ENCODE data around the gene CACNA2D2. TPM values are rescaled to one million over a fixed set of nuclear protein-coding genes. Genes with fewer than 3 reads are reported as not detected.

CACNA2D2 gene
- total and polyA plus RNA-seq, 7 donors: 0.49 to 1.7 (median 1.1) TPM; not detected in 1

GRCh38 chr3:50341996-50342650, 161.3 kb downstream of the CACNA2D2 start:
- no peaks in the 10 kb centered on the region for H3K36me3 ChIP-seq
- no peaks in the 10 kb centered on the region for H3K27me3 ChIP-seq
- peaks cover 0 to 55% (median 51%) of the 10 kb centered on the region in 4 donors for H3K4me1 ChIP-seq
- no peaks in the 10 kb centered on the region for H3K9me3 ChIP-seq
- no peak overlapping the region for H3K4me3 ChIP-seq
- intact Hi-C loops (cut with DNase I): no loop called here
- WGBS, 2 donors: 92 to 94% methylated on average over 13 of the region's 13 CpGs
- H3K27ac ChIP-seq: no peak overlapping the region
- no peak for DNase-seq
- TF ChIP-seq CTCF (IDR thresholded peaks at IDR 0.05): no peak
- TF ChIP-seq POLR2AphosphoS5 (IDR thresholded peaks at IDR 0.05): no peak
- no peak for TF ChIP-seq POLR2A (IDR thresholded peaks at IDR 0.05)
- no peak for TF ChIP-seq EP300 (IDR thresholded peaks at IDR 0.05)

GRCh38 chr3:50341537-50341936, 161.9 kb downstream of the CACNA2D2 start:
- Histone ChIP-seq H3K36me3 (no peaks in the 10 kb centered on the region), H3K4me3 (peak overlapping the region in 3 of 4 donors; percentile 52 to 62 (median 57)), H3K9me3 (no peaks in the 10 kb centered on the region), H3K27ac (peak overlapping the region; percentile 93 to 100 (median 98)), H3K4me1 (peaks cover 0 to 57% (median 54%) of the 10 kb centered on the region in 4 donors), H3K27me3 (no peaks in the 10 kb centered on the region)
- no peak for DNase-seq
- intact Hi-C loops (cut with DNase I): no loop called here
- 87 to 90% methylated on average over 9 of the region's 9 CpGs for WGBS, 2 donors
- TF ChIP-seq CTCF (IDR thresholded peaks at IDR 0.05) (no peak), EP300 (IDR thresholded peaks at IDR 0.05) (no peak), POLR2AphosphoS5 (IDR thresholded peaks at IDR 0.05) (no peak), POLR2A (IDR thresholded peaks at IDR 0.05) (no peak)

GRCh38 chr3:50340448-50341329, 162.7 kb downstream of the CACNA2D2 start, which contains the start of gene RASSF1:
Gene RASSF1, minus strand, starts transcription at chr3:50340836. Its CDS starts 31 bp downstream, at chr3:50340805.
- DNase-seq: peak; percentile 92
- Histone ChIP-seq H3K36me3 (no peaks in the 10 kb centered on the region), H3K9me3 (no peaks in the 10 kb centered on the region), H3K27ac (peak within 1 kb of the TSS; percentile 93 to 100 (median 98)), H3K4me3 (peak within 1 kb of the TSS; percentile 34 to 62 (median 54)), H3K27me3 (no peaks in the 10 kb centered on the region), H3K4me1 (peaks cover 0 to 61% (median 59%) of the 10 kb centered on the region in 4 donors)
- WGBS, 2 donors: 4 to 10% methylated on average over 85 of the region's 85 CpGs
- TF ChIP-seq POLR2A (IDR thresholded peaks at IDR 0.05) (peak; percentile 18 to 43), POLR2AphosphoS5 (IDR thresholded peaks at IDR 0.05) (peak; percentile 40 to 71 (median 64)), CTCF (IDR thresholded peaks at IDR 0.05) (no peak)
- intact Hi-C loops (cut with DNase I): no loop called here

GRCh38 chr3:50340147-50340447, 163.3 kb downstream of the CACNA2D2 start:
- H3K27me3 ChIP-seq: no peaks in the 10 kb centered on the region
- no peaks in the 10 kb centered on the region for H3K9me3 ChIP-seq
- DNase-seq: no peak
- peak overlapping the region; percentile 93 to 100 (median 98) for H3K27ac ChIP-seq
- peaks cover 0 to 61% (median 59%) of the 10 kb centered on the region in 4 donors for H3K4me1 ChIP-seq
- peak overlapping the region; percentile 34 to 62 (median 54) for H3K4me3 ChIP-seq
- intact Hi-C loops (cut with DNase I): no loop called here
- TF ChIP-seq POLR2A (IDR thresholded peaks at IDR 0.05) (no peak), CTCF (IDR thresholded peaks at IDR 0.05) (no peak), POLR2AphosphoS5 (IDR thresholded peaks at IDR 0.05) (no peak), EP300 (IDR thresholded peaks at IDR 0.05) (no peak)
- no peaks in the 10 kb centered on the region for H3K36me3 ChIP-seq
- 23 to 55% methylated on average over 9 of the region's 9 CpGs for WGBS, 2 donors
